H4 (cell line): Measurements from ENCODE around the gene SDHD. TPM values are rescaled to one million over a fixed set of nuclear protein-coding genes. Genes with fewer than 3 reads are reported as not detected.
"Not testable (repeated sequence)": the region's sequence is repeated elsewhere in the genome, so short reads cannot be mapped to it uniquely, and the experiment has no call there.

Source experiments
- DNase-seq: peaks from one replicate; pipeline ENCODE4 v3.0.0-alpha.2; 2015; ENCODE audit warnings: low spot score
- total RNA-seq: library from RNA; depleted of rRNA; stranded (reverse); fragments of >200 nt; shearing (Covaris generic); gene quantifications from 2 replicates; pipeline ENCODE4 v1.2.3, GENCODE V29; 2014; rRNA removed

Gene SDHD
- total RNA-seq: 207 and 214 TPM in 2 replicates

- DNase-seq: peak; percentile 97
These were observed at the start of gene SDHD, which contains the start of gene TIMM8B for GRCh38 chr11:112086422-112087191. SDHD (plus strand) TSS chr11:112086873; CDS start chr11:112086908, 35 bp downstream. TIMM8B (minus strand) TSS chr11:112086756; CDS start chr11:112086723, 33 bp downstream.

- no peak for DNase-seq
These were observed 49.1 kb upstream of the SDHD start for GRCh38 chr11:112037527-112037926.

- peak; percentile 63 for DNase-seq
These were observed 44.3 kb upstream of the SDHD start for GRCh38 chr11:112042161-112042960.

GRCh38 chr11:112042961-112043304 lies 43.7 kb upstream of the SDHD start:
- DNase-seq: no peak

GRCh38 chr11:112044961-112045360 lies 41.7 kb upstream of the SDHD start:
- DNase-seq: no peak

- DNase-seq: not testable (repeated sequence)
These were observed 40.0 kb upstream of the SDHD start for GRCh38 chr11:112046647-112047046.

GRCh38 chr11:112048256-112048655 lies 38.4 kb upstream of the SDHD start:
- not testable (repeated sequence) for DNase-seq

- DNase-seq: no peak
These were observed 36.9 kb upstream of the SDHD start for GRCh38 chr11:112049777-112050176.

- DNase-seq: no peak
These were observed 36.0 kb upstream of the SDHD start for GRCh38 chr11:112050721-112051120.

- no peak for DNase-seq
These were observed 34.9 kb upstream of the SDHD start for GRCh38 chr11:112051768-112052167.

GRCh38 chr11:112057170-112057569 lies 29.5 kb upstream of the SDHD start:
- no peak for DNase-seq

GRCh38 chr11:112058103-112058502 lies 28.6 kb upstream of the SDHD start:
- DNase-seq: no peak

- no peak for DNase-seq
These were observed 23.8 kb upstream of the SDHD start for GRCh38 chr11:112062923-112063322.

GRCh38 chr11:112073941-112074811 lies 12.5 kb upstream of the SDHD start, which contains the start of the genes NKAPD1 and PIH1D2:
NKAPD1 (plus strand) TSS chr11:112074299; CDS start chr11:112075575, 1,276 bp downstream.
PIH1D2 (minus strand) TSS chr11:112074017; CDS start chr11:112073174, 843 bp downstream.
- peak; percentile 80 for DNase-seq

GRCh38 chr11:112082729-112083128 lies 3.9 kb upstream of the SDHD start:
- DNase-seq: peak; percentile 56

GRCh38 chr11:112085822-112086421 lies 751 bp upstream of the SDHD start:
- DNase-seq: peak; percentile 12

GRCh38 chr11:112087212-112087611 lies 539 bp downstream of the SDHD start:
- no peak for DNase-seq

- DNase-seq: not testable (repeated sequence)
These were observed 8.6 kb downstream of the SDHD start for GRCh38 chr11:112095302-112095701.

GRCh38 chr11:112096194-112096593 lies 9.5 kb downstream of the SDHD start:
- DNase-seq: no peak

GRCh38 chr11:112097734-112098528 lies 11.3 kb downstream of the SDHD start:
- no peak for DNase-seq
